IMR-90 (cell line): ENCODE data around the gene SCN1B. TPM values are rescaled to one million over a fixed set of nuclear protein-coding genes. Genes with fewer than 3 reads are reported as not detected.
A peak's percentile ranks its signal among the peaks of the same experiment; 100 is the strongest.
"Not testable (repeated sequence)": the region's sequence is repeated elsewhere in the genome, so short reads cannot be mapped to it uniquely, and the experiment has no call there.

ENCODE experiments used
- ATAC-seq: fragments of 200-7000 bp; cut with Tn5 transposase; 2 replicates; pipeline ENCODE4 v1.9.1; 2020; ENCODE audit warnings: low read depth, mild to moderate bottlenecking, moderate library complexity
- BruUV-seq: library from RNA; stranded (reverse); fragments of 400-500 nt; replicated peaks from 2 replicates; lab custom pipeline; 2021; lab: Mats Ljungman, UMichigan
- CTCF ChIA-PET: fragments of 300-600 bp; formaldehyde crosslinking; extraction: SDS; loops from one replicate; lab custom pipeline; 2021; ENCODE audit warnings: antibody characterized with exemption; lab: Yijun Ruan, JAX
- POLR2A ChIA-PET: fragments of 300-600 bp; sonication (Branson Sonifier 250); formaldehyde crosslinking; loops from one replicate; lab custom pipeline; 2022; ENCODE audit warnings: antibody characterized with exemption; ENCODE audit not compliant: unreplicated experiment; lab: Charles Lee
- DNase-seq: peaks from one replicate; pipeline ENCODE4 v3.0.0; 2013
- H2AFZ ChIP-seq: replicated peaks from 2 replicates; pipeline ENCODE3; 2013; ENCODE audit warnings: low read length, mild to moderate bottlenecking; ENCODE audit not compliant: poor library complexity
- H2AK5ac ChIP-seq: 2 replicates; pipeline ENCODE4 v1.6.1; 2013; ENCODE audit warnings: low read depth, low read length, inconsistent platforms
- H2AK9ac ChIP-seq: replicated peaks from 2 replicates; pipeline ENCODE3; 2013; ENCODE audit warnings: mild to moderate bottlenecking, low read depth, low read length, moderate library complexity; ENCODE audit not compliant: poor library complexity
- H2BK120ac ChIP-seq: 2 replicates; pipeline ENCODE4 v1.6.1; 2013; ENCODE audit warnings: low read depth, low read length, inconsistent platforms
- H2BK15ac ChIP-seq: 3 replicates; pipeline ENCODE4 v1.6.1; 2013; ENCODE audit warnings: low read depth, low read length, inconsistent platforms
- H2BK20ac ChIP-seq: 2 replicates; pipeline ENCODE4 v1.6.1; 2013; ENCODE audit warnings: low read depth, mild to moderate bottlenecking, inconsistent platforms, low read length, moderate library complexity
- H2BK5ac ChIP-seq: 2 replicates; pipeline ENCODE4 v1.6.1; 2013; ENCODE audit warnings: mild to moderate bottlenecking, low read depth, low read length, inconsistent platforms; ENCODE audit not compliant: poor library complexity, severe bottlenecking
- H3K14ac ChIP-seq: replicated peaks from 2 replicates; pipeline ENCODE4 v1.6.1; 2013; ENCODE audit warnings: low read depth, low read length, inconsistent platforms
- H3K18ac ChIP-seq: 2 replicates; pipeline ENCODE4 v1.6.1; 2013; ENCODE audit warnings: low read depth, low read length, control low read depth
- H3K23ac ChIP-seq: 2 replicates; pipeline ENCODE4 v1.6.1; 2013; ENCODE audit warnings: low read depth, low read length, inconsistent platforms
- H3K27ac ChIP-seq: 2 replicates; pipeline ENCODE4 v1.5.1; 2013; ENCODE audit warnings: mild to moderate bottlenecking, control low read depth, low read length; ENCODE audit not compliant: insufficient read depth
- H3K27me3 ChIP-seq: 2 replicates; pipeline ENCODE4 v1.6.1; 2013; ENCODE audit warnings: low read length; ENCODE audit not compliant: control insufficient read depth, insufficient read depth
- H3K36me3 ChIP-seq: 2 replicates; pipeline ENCODE4 v1.6.1; 2013; ENCODE audit warnings: low read length, mixed read lengths; ENCODE audit not compliant: control insufficient read depth, insufficient read depth
- H3K4ac ChIP-seq: 2 replicates; pipeline ENCODE4 v1.6.1; 2013; ENCODE audit warnings: low read depth, low read length, inconsistent platforms
- H3K4me1 ChIP-seq: 2 replicates; pipeline ENCODE4 v1.6.1; 2013; ENCODE audit warnings: low read length, mixed read lengths; ENCODE audit not compliant: control insufficient read depth, insufficient read depth
- H3K4me2 ChIP-seq: 2 replicates; pipeline ENCODE4 v1.6.1; 2013; ENCODE audit warnings: low read depth, mild to moderate bottlenecking, control low read depth, low read length, moderate library complexity
- H3K4me3 ChIP-seq: 2 replicates; pipeline ENCODE4 v1.5.1; 2013; ENCODE audit warnings: low read depth, mild to moderate bottlenecking, control low read depth, low read length, moderate library complexity; ENCODE audit not compliant: insufficient read depth
- H3K56ac ChIP-seq: 2 replicates; pipeline ENCODE4 v1.6.1; 2013; ENCODE audit warnings: low read length, inconsistent platforms; ENCODE audit not compliant: insufficient read depth; ENCODE audit errors: extremely low read depth
- H3K79me1 ChIP-seq, 2 experiments: 2 replicates each; pipeline ENCODE4 v1.6.1; 2013; ENCODE audit warnings: low read length in 2 of 2, inconsistent platforms in 1 of 2, low read depth in 1 of 2
- H3K9ac ChIP-seq: 2 replicates; pipeline ENCODE4 v1.6.1; 2013; ENCODE audit warnings: low read depth, low read length, control low read depth
- H3K9me1 ChIP-seq: 2 replicates; pipeline ENCODE4 v1.6.1; 2013; ENCODE audit warnings: low read length, inconsistent platforms; ENCODE audit not compliant: insufficient read depth
- H3K9me3 ChIP-seq: 2 replicates; pipeline ENCODE4 v1.6.1; 2013; ENCODE audit warnings: low read length; ENCODE audit not compliant: control insufficient read depth, insufficient read depth
- H4K20me1 ChIP-seq: 2 replicates; pipeline ENCODE4 v1.6.1; 2013; ENCODE audit warnings: low read length, inconsistent platforms; ENCODE audit not compliant: insufficient read depth
- H4K5ac ChIP-seq: 2 replicates; pipeline ENCODE4 v1.6.1; 2013; ENCODE audit warnings: mild to moderate bottlenecking, low read depth, low read length, control low read depth
- H4K8ac ChIP-seq, 2 experiments: 2 replicates each; pipeline ENCODE4 v1.6.1; 2013; ENCODE audit warnings: low read depth in 2 of 2, low read length in 2 of 2, control low read depth in 1 of 2, inconsistent platforms in 1 of 2
- H4K91ac ChIP-seq: 2 replicates; pipeline ENCODE4 v1.6.1; 2013; ENCODE audit warnings: low read depth, low read length, inconsistent platforms; ENCODE audit not compliant: insufficient read depth
- WGBS, 2 experiments: methylation state at CpG; one replicate each; pipeline versions ENCODE4 v1.1.5 to v1.1.7; 2013; ENCODE audit warnings: missing lambda C conversion rate in 2 of 2; ENCODE audit not compliant: insufficient read length in 1 of 2; ENCODE audit errors: extremely low coverage in 2 of 2; 5-methylcytosine and 5-hydroxymethylcytosine counted together
- dilution Hi-C: fragments of 300-500 bp; cut with HindIII; formaldehyde crosslinking; loops from one replicate; pipeline ENCODE4 v1.14.3; 2018; ENCODE audit warnings: low sequenced_read_pairs; ENCODE audit not compliant: unreplicated experiment
- in situ Hi-C: fragments of 300-500 bp; cut with MboI; formaldehyde crosslinking; loops from 3 replicates; pipeline ENCODE4 v1.14.3; 2019; ENCODE audit warnings: low sequenced_read_pairs, inconsistent platforms, mixed read lengths
- intact Hi-C: fragments of 100-400 bp; cut with micrococcal nuclease; formaldehyde crosslinking; loops from 2 replicates; pipeline ENCODE4 v1.10.0; 2022
- polyA plus RNA-seq, 3 experiments: library from polyadenylated mRNA; depleted of rRNA; stranded (reverse); fragments of >200 nt; gene quantifications; 2 replicates each; pipeline ENCODE4 v1.2.3, GENCODE V29; 2012; ENCODE audit warnings: low replicate concordance in 1 of 3
- total RNA-seq: library from RNA; depleted of rRNA; stranded (reverse); fragments of >200 nt; gene quantifications from 2 replicates; pipeline ENCODE4 v1.2.3, GENCODE V29; 2012

Gene SCN1B
- total and polyA plus RNA-seq, 2 of the 4 experiments (the other 2 are of a cell fraction), result 2.0 to 9.6 TPM

- H3K79me1 ChIP-seq, result peaks cover 25 to 82% of the 10 kb centered on the region in 2 experiments
- H3K9me3 ChIP-seq, in situ Hi-C loops, H3K4me2 ChIP-seq, POLR2A ChIA-PET, H3K27me3 ChIP-seq, H3K9ac ChIP-seq, dilution Hi-C loops, ATAC-seq, H3K56ac ChIP-seq, H3K18ac ChIP-seq, H2BK120ac ChIP-seq, H2AFZ ChIP-seq, H4K5ac ChIP-seq, H2AK9ac ChIP-seq, intact Hi-C loops, DNase-seq, BruUV-seq, H3K4me3 ChIP-seq: not testable (repeated sequence)
- peaks cover 23% of the 10 kb centered on the region for H3K9me1 ChIP-seq
- 88% methylated on average over 3 of the region's 6 CpGs; no CpG with 5 or more reads in 1 of the 2 experiments for WGBS, 2 experiments
- peak overlapping the region; percentile 18; the same call in 1 of the 2 replicates for H4K91ac ChIP-seq
- H4K20me1 ChIP-seq, result peaks cover 61% of the 10 kb centered on the region
- peak overlapping the region; percentile 70 for H2AK5ac ChIP-seq
- H3K27ac ChIP-seq, result peak overlapping the region; percentile 15
- 0 out of 2 replicates have a peak overlapping the region, but pooled peaks have one; percentile 63 for H3K23ac ChIP-seq
- H3K4me1 ChIP-seq, result peaks cover 19% of the 10 kb centered on the region
- peak overlapping the region; percentile 43; the same call in 1 of the 2 replicates for H2BK20ac ChIP-seq
- H3K4ac ChIP-seq, result peak overlapping the region; percentile 70
- peak overlapping the region; percentile 60 for H3K14ac ChIP-seq
- H2BK15ac ChIP-seq, result peak overlapping the region; percentile 34; the same call in 1 of the 3 replicates
- peak overlapping the region; percentile 66 for H2BK5ac ChIP-seq
- CTCF ChIA-PET, result interaction anchor here (0.6 kb wide), 1 partner anchor 286 kb away, joined by 12 read pairs; no protein-coding TSS in a partner anchor
- H4K8ac ChIP-seq, result peak overlapping the region in 1 of 2 experiments; percentile 54; a peak in 2 of 4 replicates
- peaks cover 34% of the 10 kb centered on the region for H3K36me3 ChIP-seq
Measured at GRCh38 chr19:35006007-35006341, 24.3 kb upstream of the SCN1B start.
